Lower lobe of right lung (tissue), 2 donors: Measurements from ENCODE around the gene JAZF1. TPM values are rescaled to one million over a fixed set of nuclear protein-coding genes. Genes with fewer than 3 reads are reported as not detected.

Source experiments
- ATAC-seq, 2 donors: fragments of 200-7000 bp; cut with Tn5 transposase; one replicate each; pipeline ENCODE4 v1.9.1; 2020 to 2022; ENCODE audit warnings: mild to moderate bottlenecking in 2 of 2, moderate library complexity in 2 of 2
- DNase-seq: peaks from one replicate; pipeline ENCODE4 v3.0.0-alpha.2; 2020
- H3K27ac ChIP-seq: fragments of 200-600 bp; one replicate; pipeline ENCODE4 v1.8.0; 2022
- H3K27me3 ChIP-seq: fragments of 200-600 bp; one replicate; pipeline ENCODE4 v1.8.0; 2022; ENCODE audit warnings: low read depth
- H3K36me3 ChIP-seq: fragments of 200-600 bp; one replicate; pipeline ENCODE4 v1.8.0; 2022; ENCODE audit warnings: mild to moderate bottlenecking
- H3K4me1 ChIP-seq: fragments of 200-600 bp; one replicate; pipeline ENCODE4 v1.8.0; 2022
- H3K4me3 ChIP-seq: fragments of 200-600 bp; one replicate; pipeline ENCODE4 v1.8.0; 2022; ENCODE audit warnings: mild to moderate bottlenecking
- H3K9me3 ChIP-seq: fragments of 200-600 bp; one replicate; pipeline ENCODE4 v1.8.0; 2022
- CTCF ChIP-seq: fragments of 200-600 bp; IDR thresholded peaks from one replicate; pipeline ENCODE4 v1.8.0; 2022; ENCODE audit warnings: antibody characterized with exemption, mild to moderate bottlenecking
- intact Hi-C: fragments of 100-400 bp; cut with DNase I; formaldehyde crosslinking; loops from one replicate; pipeline ENCODE4 v1.11.0; 2022
- total RNA-seq: library from RNA; stranded (reverse); fragmentation: NEBNext Ultra II Directional; extraction: Animal tissue kit (Norgen Biotek cat#: 25700); gene quantifications from one replicate; pipeline ENCODE4 v1.2.1, GENCODE V29; 2021
- donor health status: DM: no; HTN: yes; CAD: no; lungs with severe emphysema.

JAZF1 gene
- total RNA-seq, 1 donor from 2014 or later: 19.4 TPM

DNA sequence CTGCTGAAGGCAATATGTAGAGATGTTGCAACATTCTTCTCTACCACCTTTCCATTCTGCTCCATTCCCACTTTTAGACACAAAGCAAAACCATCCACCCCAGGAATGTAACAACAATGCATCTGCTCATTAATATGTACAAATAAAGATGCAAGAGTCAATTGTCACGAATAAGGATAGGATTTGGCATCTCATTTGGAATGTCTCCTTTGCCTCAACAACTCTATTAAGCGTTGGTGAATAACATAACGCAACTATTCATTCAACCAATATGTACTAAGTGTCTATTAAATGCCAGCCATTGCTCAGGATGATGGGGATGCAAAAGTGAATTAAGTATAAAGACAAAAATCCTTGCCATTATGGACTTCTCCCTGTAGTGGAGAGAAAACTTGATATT is 152.1 kb downstream of the JAZF1 start:
- Histone ChIP-seq H3K36me3 (no peaks in the 10 kb centered on the region), H3K4me3 (no peak overlapping the region), H3K27ac (no peak overlapping the region), H3K9me3 (no peaks in the 10 kb centered on the region), H3K27me3 (no peaks in the 10 kb centered on the region), H3K4me1 (no peaks in the 10 kb centered on the region)
- intact Hi-C loops: no loop called here
- no peak for TF ChIP-seq CTCF
- DNase-seq (no peak), ATAC-seq (no peak)

GRCh38 chr7:28026237-28026636 is 154.4 kb downstream of the JAZF1 start:
- Histone ChIP-seq H3K27ac (no peak overlapping the region), H3K9me3 (no peaks in the 10 kb centered on the region), H3K4me3 (no peak overlapping the region), H3K27me3 (no peaks in the 10 kb centered on the region), H3K36me3 (no peaks in the 10 kb centered on the region), H3K4me1 (no peaks in the 10 kb centered on the region)
- TF ChIP-seq CTCF: no peak
- intact Hi-C loops: no loop called here
- ATAC-seq: no peak
- DNase-seq: no peak

GRCh38 chr7:28024786-28025334 is 155.7 kb downstream of the JAZF1 start:
- Histone ChIP-seq H3K27me3 (no peaks in the 10 kb centered on the region), H3K4me3 (no peak overlapping the region), H3K4me1 (peaks cover 7% of the 10 kb centered on the region), H3K27ac (no peak overlapping the region), H3K36me3 (no peaks in the 10 kb centered on the region), H3K9me3 (no peaks in the 10 kb centered on the region)
- no peak for ATAC-seq
- no peak for DNase-seq
- intact Hi-C loops: no loop called here
- no peak for TF ChIP-seq CTCF

DNA sequence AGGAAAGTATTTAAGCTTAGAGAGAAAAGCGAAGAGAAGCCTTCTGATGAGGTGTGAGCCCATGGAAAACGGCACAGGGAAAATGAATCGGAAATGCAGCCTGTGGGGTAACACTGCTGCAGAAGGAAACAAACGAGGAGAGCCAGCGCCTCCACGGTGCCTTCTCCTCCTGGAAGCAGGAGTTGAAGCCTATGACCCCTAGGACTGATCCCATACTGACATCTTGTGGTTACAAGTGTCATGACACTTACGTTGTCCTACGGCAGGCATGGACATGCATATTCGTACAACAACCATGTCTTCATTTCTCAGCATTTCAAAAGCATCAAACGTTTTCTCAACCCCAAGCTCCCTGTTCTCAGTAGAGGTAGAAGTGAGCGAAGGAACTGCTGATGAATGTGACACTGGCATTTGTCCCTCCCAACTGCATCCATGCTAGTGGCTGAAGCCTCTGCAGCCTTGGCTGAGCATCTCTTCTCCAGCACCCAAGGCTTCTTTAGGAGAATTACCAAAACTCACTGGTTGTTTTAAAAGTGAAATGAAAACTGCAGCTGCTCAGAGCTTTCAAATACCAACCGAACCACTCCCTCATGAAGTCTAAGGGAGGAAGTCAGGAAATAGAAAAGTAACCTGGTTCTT is 160.2 kb downstream of the JAZF1 start:
- no peaks in the 10 kb centered on the region for H3K27me3 ChIP-seq
- no peak overlapping the region for H3K27ac ChIP-seq
- no peaks in the 10 kb centered on the region for H3K36me3 ChIP-seq
- intact Hi-C loops: no loop called here
- peak; percentile 88 to 92 for ATAC-seq
- DNase-seq: no peak
- TF ChIP-seq CTCF: peak; percentile 83
- H3K4me3 ChIP-seq: no peak overlapping the region
- no peaks in the 10 kb centered on the region for H3K9me3 ChIP-seq
- H3K4me1 ChIP-seq: peaks cover 7% of the 10 kb centered on the region

GRCh38 chr7:28018856-28019465 is 161.6 kb downstream of the JAZF1 start:
- Histone ChIP-seq H3K4me1 (peaks cover 7% of the 10 kb centered on the region), H3K36me3 (no peaks in the 10 kb centered on the region), H3K27me3 (no peaks in the 10 kb centered on the region), H3K9me3 (no peaks in the 10 kb centered on the region), H3K4me3 (no peak overlapping the region), H3K27ac (no peak overlapping the region)
- no peak for DNase-seq
- ATAC-seq: no peak
- intact Hi-C loops: no loop called here
- TF ChIP-seq CTCF: no peak
